Measurements from ENCODE around the gene METAP1D.
"Not testable (repeated sequence)": the region's sequence is repeated elsewhere in the genome, so short reads cannot be mapped to it uniquely, and the experiment has no call there.

Gene METAP1D

GRCh38 chr2:172106108-172106961 is 106.6 kb downstream of the METAP1D start:
- no peak for DNase-seq

GRCh38 chr2:172107690-172108586 is 108.2 kb downstream of the METAP1D start:
- DNase-seq = no peak

- no peak for DNase-seq
Measured at GRCh38 chr2:172108587-172108930, 108.8 kb downstream of the METAP1D start.

- no peak for DNase-seq
Measured at GRCh38 chr2:172109256-172109987, 109.7 kb downstream of the METAP1D start.

- no peak for DNase-seq
Measured at GRCh38 chr2:172109988-172110811, 110.4 kb downstream of the METAP1D start.

- no peak for DNase-seq
Measured at GRCh38 chr2:172113617-172114016, 113.9 kb downstream of the METAP1D start.

GRCh38 chr2:172114176-172114575 is 114.4 kb downstream of the METAP1D start:
- DNase-seq = not testable (repeated sequence)

GRCh38 chr2:172114579-172114978 is 114.8 kb downstream of the METAP1D start:
- no peak for DNase-seq

- no peak for DNase-seq
Measured at GRCh38 chr2:172116107-172116506, 116.4 kb downstream of the METAP1D start.

- DNase-seq = no peak
Measured at GRCh38 chr2:172119089-172119488, 119.3 kb downstream of the METAP1D start.

GRCh38 chr2:172120118-172120517 is 120.4 kb downstream of the METAP1D start:
- DNase-seq = no peak

GRCh38 chr2:172128484-172128883 is 128.7 kb downstream of the METAP1D start:
- DNase-seq = no peak

GRCh38 chr2:172129404-172129803 is 129.7 kb downstream of the METAP1D start:
- DNase-seq = no peak

Measured in NCI-H1436 treated with DMSO at 0.1 percent for 48 hours (cell line).